ENCODE results near the gene CCBE1. TPM values are rescaled to one million over a fixed set of nuclear protein-coding genes. Genes with fewer than 3 reads are reported as not detected.

CCBE1 gene
- total RNA-seq, 1 donor from 2014 or later, result 6.4 TPM

DNA sequence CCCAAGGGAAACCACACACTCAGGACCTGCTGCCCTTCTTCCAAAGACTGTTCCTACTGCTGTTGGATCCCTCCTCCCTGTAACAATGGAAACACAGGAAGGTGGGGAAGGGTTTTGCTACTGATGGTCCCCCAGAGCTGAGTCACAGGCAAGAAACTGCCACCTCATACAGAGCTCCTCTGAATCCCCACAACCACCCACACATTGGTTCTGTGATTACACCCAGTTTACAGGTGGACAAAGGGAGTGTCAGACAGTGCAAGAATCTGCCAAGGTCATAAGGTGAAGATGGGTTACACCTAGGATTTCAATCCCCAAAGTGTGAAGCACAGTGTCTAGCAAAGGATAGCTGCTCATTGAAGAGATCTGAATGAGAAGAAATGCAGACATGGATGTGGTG lies 196.5 kb downstream of the CCBE1 start:
- H3F3A ChIP-seq (ENCODE audit: low read depth), result no peaks in the 10 kb centered on the region
- no peak overlapping the region for H3K9ac ChIP-seq
- no peak overlapping the region for H2AFZ ChIP-seq (replicated peaks)
- Mint-ChIP-seq H3K27me3 (ENCODE audit: insufficient read depth, low read depth) (peaks cover 5% of the 10 kb centered on the region), H3K4me3 (no peak overlapping the region), H3K4me1 (peaks cover 21% of the 10 kb centered on the region), H3K9me3 (peaks cover 10% of the 10 kb centered on the region), H3K36me3 (no peaks in the 10 kb centered on the region), H3K27ac (no peak overlapping the region)
- H4K20me1 ChIP-seq (ENCODE audit: low read depth), result no peaks in the 10 kb centered on the region
- no peak overlapping the region for H3K27ac ChIP-seq
- TF ChIP-seq EZH2 (IDR thresholded peaks at IDR 0.05) (no peak), EZH2phosphoT487 (IDR thresholded peaks at IDR 0.05) (no peak)
- H3K4me3 ChIP-seq, result no peak overlapping the region
- H3K36me3 ChIP-seq, result no peaks in the 10 kb centered on the region
- no peak overlapping the region for H3K4me2 ChIP-seq
- DNase-seq (ENCODE audit: low spot score), result no peak
- H3K79me2 ChIP-seq (ENCODE audit: low read depth), result no peaks in the 10 kb centered on the region
- H3K9me3 ChIP-seq (ENCODE audit: low read depth), result no peaks in the 10 kb centered on the region
- no peaks in the 10 kb centered on the region for H3K27me3 ChIP-seq
- H3K4me1 ChIP-seq, result peaks cover 8% of the 10 kb centered on the region

DNA sequence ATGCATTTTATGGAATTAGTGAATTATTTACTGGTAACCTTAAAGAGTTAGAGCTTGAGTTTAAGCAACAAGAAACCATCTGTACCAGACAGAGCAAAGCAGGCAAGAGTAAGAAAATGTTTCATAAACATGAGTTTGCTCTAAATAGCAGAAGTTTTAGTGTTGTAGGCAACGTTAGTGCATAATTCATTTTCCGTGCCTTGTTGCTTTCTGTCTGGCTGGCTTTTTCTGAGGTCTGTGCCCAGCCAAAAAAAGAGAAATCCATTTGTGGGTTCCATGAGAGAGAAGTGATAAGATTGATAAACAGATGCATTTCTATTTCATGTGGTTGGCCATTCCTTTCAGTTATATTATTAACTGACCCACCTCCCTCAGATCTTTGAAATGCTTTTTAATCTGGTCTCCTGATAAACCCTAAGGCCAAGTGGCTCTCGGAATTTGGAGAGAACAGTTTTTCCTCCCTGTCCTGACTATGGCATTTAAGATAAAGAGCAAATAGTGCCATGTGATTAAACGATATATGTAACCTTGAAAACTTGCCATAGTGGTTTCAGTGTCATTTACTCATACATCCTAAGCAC lies 198.6 kb downstream of the CCBE1 start:
- no peak overlapping the region for H3K27ac ChIP-seq
- H3K9me3 Mint-ChIP-seq, result peaks cover 10% of the 10 kb centered on the region
- peaks cover 18% of the 10 kb centered on the region for H3K4me1 Mint-ChIP-seq
- H3K36me3 ChIP-seq, result no peaks in the 10 kb centered on the region
- no peak overlapping the region for H3K9ac ChIP-seq
- no peak for DNase-seq (ENCODE audit: low spot score)
- H3K4me3 Mint-ChIP-seq, result no peak overlapping the region
- H3F3A ChIP-seq (ENCODE audit: low read depth), result no peaks in the 10 kb centered on the region
- H3K27me3 Mint-ChIP-seq (ENCODE audit: insufficient read depth, low read depth), result peaks cover 6% of the 10 kb centered on the region
- TF ChIP-seq EZH2phosphoT487 (IDR thresholded peaks at IDR 0.05) (no peak), EZH2 (IDR thresholded peaks at IDR 0.05) (no peak)
- TF ChIP-seq, protein P1, sequence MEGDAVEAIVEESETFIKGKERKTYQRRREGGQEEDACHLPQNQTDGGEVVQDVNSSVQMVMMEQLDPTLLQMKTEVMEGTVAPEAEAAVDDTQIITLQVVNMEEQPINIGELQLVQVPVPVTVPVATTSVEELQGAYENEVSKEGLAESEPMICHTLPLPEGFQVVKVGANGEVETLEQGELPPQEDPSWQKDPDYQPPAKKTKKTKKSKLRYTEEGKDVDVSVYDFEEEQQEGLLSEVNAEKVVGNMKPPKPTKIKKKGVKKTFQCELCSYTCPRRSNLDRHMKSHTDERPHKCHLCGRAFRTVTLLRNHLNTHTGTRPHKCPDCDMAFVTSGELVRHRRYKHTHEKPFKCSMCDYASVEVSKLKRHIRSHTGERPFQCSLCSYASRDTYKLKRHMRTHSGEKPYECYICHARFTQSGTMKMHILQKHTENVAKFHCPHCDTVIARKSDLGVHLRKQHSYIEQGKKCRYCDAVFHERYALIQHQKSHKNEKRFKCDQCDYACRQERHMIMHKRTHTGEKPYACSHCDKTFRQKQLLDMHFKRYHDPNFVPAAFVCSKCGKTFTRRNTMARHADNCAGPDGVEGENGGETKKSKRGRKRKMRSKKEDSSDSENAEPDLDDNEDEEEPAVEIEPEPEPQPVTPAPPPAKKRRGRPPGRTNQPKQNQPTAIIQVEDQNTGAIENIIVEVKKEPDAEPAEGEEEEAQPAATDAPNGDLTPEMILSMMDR (IDR thresholded peaks at IDR 0.05), result no peak
- H2AFZ ChIP-seq (replicated peaks), result no peak overlapping the region
- H3K27ac Mint-ChIP-seq, result no peak overlapping the region
- peaks cover 8% of the 10 kb centered on the region for H3K4me1 ChIP-seq
- H3K4me2 ChIP-seq, result no peak overlapping the region
- H3K36me3 Mint-ChIP-seq, result no peaks in the 10 kb centered on the region
- H3K79me2 ChIP-seq (ENCODE audit: low read depth), result no peaks in the 10 kb centered on the region
- H3K4me3 ChIP-seq, result no peak overlapping the region
- no peaks in the 10 kb centered on the region for H3K9me3 ChIP-seq (ENCODE audit: low read depth)
- no peaks in the 10 kb centered on the region for H3K27me3 ChIP-seq
- H4K20me1 ChIP-seq (ENCODE audit: low read depth), result no peaks in the 10 kb centered on the region

DNA sequence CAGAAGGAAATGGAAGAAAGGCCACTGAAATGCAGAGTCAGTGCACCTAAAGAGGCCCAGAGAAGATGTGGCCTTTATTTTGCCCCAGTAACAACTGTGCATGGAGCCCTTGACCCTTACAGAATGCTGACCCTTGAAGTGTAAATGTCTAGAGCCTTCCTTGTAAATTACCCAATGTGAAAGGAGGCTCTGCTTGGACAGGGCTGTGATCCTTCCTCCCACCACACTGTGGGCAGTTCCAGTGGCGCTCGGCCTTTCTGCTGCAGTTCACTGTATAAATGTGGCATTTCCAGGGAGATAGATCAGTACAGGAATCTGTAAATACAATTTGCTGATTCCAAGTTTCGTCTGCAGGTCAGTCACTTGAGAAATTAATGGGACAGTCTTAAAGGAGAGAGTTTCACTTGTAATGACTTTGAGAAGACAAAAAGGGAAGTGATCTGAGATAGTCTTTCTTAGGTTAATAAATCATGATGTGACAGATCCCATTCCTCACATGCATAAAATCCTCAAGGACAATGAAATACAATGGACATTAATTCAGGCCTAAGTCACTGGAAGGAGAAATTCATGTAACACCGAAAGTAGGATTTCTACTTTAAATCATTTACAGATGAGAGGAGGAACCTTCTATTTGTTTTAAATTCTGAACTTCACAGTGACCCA lies 204.3 kb downstream of the CCBE1 start:
- H3K4me1 Mint-ChIP-seq, result no peaks in the 10 kb centered on the region
- peaks cover 3% of the 10 kb centered on the region for H3K9me3 Mint-ChIP-seq

More for the DNA sequence above, 204.3 kb downstream of the CCBE1 start:
- no peak overlapping the region for H3K9ac ChIP-seq
- H3K4me1 ChIP-seq, result no peaks in the 10 kb centered on the region
- DNase-seq (ENCODE audit: low spot score), result no peak
- Mint-ChIP-seq H3K36me3 (no peaks in the 10 kb centered on the region), H3K27me3 (ENCODE audit: insufficient read depth, low read depth) (peaks cover 3% of the 10 kb centered on the region), H3K27ac (no peak overlapping the region), H3K4me3 (no peak overlapping the region)
- H3K27ac ChIP-seq, result no peak overlapping the region
- no peak overlapping the region for H3K4me2 ChIP-seq
- no peaks in the 10 kb centered on the region for H3K79me2 ChIP-seq (ENCODE audit: low read depth)
- H3K36me3 ChIP-seq, result no peaks in the 10 kb centered on the region
- H3F3A ChIP-seq (ENCODE audit: low read depth), result no peaks in the 10 kb centered on the region
- H3K4me3 ChIP-seq, result no peak overlapping the region
- no peak overlapping the region for H2AFZ ChIP-seq (replicated peaks)
- no peaks in the 10 kb centered on the region for H3K27me3 ChIP-seq
- no peaks in the 10 kb centered on the region for H3K9me3 ChIP-seq (ENCODE audit: low read depth)
- TF ChIP-seq EZH2phosphoT487 (IDR thresholded peaks at IDR 0.05), result no peak
- TF ChIP-seq EZH2 (IDR thresholded peaks at IDR 0.05), result no peak
- TF ChIP-seq, protein P1 (IDR thresholded peaks at IDR 0.05), result no peak
- no peaks in the 10 kb centered on the region for H4K20me1 ChIP-seq (ENCODE audit: low read depth)

Data from neural progenitor cell (in vitro differentiated cells).